Omental fat pad (tissue), 4 donors: ENCODE measurements around the gene NCF4. TPM values are rescaled to one million over a fixed set of nuclear protein-coding genes. Genes with fewer than 3 reads are reported as not detected.

Experiments
- ATAC-seq: fragments of 150-250 bp; one replicate; pipeline ENCODE4 v1.9.1; 2016; ENCODE audit warnings: mild to moderate bottlenecking, moderate library complexity; ENCODE audit not compliant: low FRiP score
- DNase-seq: peaks from one replicate; pipeline ENCODE4 v3.0.0-alpha.2; 2019; ENCODE audit warnings: low spot score
- total RNA-seq, 4 donors: library from RNA; depleted of rRNA; stranded (reverse); fragments of >200 nt; gene quantifications; one replicate each; pipeline ENCODE4 v1.1.0, GENCODE V29; 2016
- TF ChIP-seq, protein P1 (sequence below), 3 donors: fragments of 450-650 bp; IDR thresholded peaks; one replicate each; pipeline ENCODE4 v1.5.1; 2016 to 2017; ENCODE audit warnings: antibody characterized with exemption in 3 of 3, mild to moderate bottlenecking in 3 of 3, moderate library complexity in 2 of 3

Gene NCF4
- total RNA-seq, 4 donors from 2014 or later = 31.6 to 78.8 (median 41.6) TPM

- ATAC-seq (no peak), DNase-seq (no peak)
- TF ChIP-seq, protein P1, sequence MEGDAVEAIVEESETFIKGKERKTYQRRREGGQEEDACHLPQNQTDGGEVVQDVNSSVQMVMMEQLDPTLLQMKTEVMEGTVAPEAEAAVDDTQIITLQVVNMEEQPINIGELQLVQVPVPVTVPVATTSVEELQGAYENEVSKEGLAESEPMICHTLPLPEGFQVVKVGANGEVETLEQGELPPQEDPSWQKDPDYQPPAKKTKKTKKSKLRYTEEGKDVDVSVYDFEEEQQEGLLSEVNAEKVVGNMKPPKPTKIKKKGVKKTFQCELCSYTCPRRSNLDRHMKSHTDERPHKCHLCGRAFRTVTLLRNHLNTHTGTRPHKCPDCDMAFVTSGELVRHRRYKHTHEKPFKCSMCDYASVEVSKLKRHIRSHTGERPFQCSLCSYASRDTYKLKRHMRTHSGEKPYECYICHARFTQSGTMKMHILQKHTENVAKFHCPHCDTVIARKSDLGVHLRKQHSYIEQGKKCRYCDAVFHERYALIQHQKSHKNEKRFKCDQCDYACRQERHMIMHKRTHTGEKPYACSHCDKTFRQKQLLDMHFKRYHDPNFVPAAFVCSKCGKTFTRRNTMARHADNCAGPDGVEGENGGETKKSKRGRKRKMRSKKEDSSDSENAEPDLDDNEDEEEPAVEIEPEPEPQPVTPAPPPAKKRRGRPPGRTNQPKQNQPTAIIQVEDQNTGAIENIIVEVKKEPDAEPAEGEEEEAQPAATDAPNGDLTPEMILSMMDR (IDR thresholded peaks at IDR 0.05) = no peak
Measured at GRCh38 chr22:36838119-36839030, 22.4 kb upstream of the NCF4 start.

DNA sequence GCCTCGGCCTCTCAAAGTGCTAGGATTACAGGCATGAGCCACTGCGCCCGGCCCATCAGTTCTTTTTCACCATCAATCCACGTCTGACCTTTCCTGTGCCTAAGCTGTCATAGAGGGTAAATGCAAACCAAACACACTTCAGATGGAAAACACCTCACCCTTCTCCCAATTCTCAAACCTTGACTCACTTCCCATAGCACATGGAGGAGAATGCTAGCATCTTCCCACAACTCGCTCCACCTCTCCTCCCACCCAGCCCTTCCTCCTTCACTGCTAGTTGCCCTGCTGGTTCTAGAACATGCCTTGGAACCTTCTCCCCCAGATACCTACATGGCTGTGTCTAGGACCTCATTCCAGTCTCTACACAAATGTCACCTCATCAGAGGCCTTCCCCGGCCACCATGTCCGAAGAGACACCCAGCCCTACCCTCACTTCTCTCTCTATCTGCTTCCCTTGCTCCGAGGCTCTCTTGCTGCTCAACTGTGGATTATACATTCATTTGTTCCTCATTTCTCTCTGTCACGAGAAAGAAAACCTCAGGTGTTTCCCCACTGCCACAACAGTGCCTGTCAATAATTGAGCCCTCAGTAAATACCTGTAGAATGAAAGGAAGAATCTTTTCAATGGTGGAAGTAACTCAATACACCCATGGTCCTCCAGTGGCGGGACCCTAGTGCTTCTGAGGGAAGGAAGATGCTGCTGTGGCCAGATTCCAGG is 21.3 kb upstream of the NCF4 start:
- no peak for ATAC-seq
- DNase-seq = no peak
- TF ChIP-seq, protein P1 (IDR thresholded peaks at IDR 0.05) = no peak

GRCh38 chr22:36840106-36840505 is 20.7 kb upstream of the NCF4 start:
- TF ChIP-seq, protein P1 (IDR thresholded peaks at IDR 0.05) = no peak
- ATAC-seq = no peak
- DNase-seq = no peak

DNA sequence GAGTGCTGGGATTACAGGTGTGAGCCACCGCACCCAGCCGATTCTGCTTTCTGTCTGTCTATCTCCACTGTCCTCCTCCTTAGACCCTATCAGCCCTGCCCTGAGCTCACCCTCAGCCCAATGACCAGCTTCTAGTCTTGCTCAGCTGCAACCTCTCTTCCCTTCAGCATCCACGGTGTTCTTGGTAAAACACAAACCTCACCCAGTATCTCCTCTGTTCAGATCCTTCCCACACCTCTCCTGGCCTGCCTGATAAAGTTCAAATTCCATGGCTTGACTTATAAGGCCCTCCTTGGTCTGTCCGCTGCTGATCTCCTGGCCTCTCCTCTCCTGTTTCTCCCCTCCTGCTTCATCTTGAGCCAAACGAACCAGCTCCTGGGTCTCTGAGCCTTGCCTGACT is 14.5 kb upstream of the NCF4 start:
- TF ChIP-seq, protein P1 (IDR thresholded peaks at IDR 0.05) = no peak
- no peak for DNase-seq
- no peak for ATAC-seq

GRCh38 chr22:36846949-36847348 is 13.9 kb upstream of the NCF4 start:
- DNase-seq (no peak), ATAC-seq (no peak)
- TF ChIP-seq, protein P1 (IDR thresholded peaks at IDR 0.05) = no peak

- TF ChIP-seq, protein P1 (IDR thresholded peaks at IDR 0.05) = no peak
- ATAC-seq (no peak), DNase-seq (no peak)
Measured at GRCh38 chr22:36850056-36850455, 10.8 kb upstream of the NCF4 start.
